Activated CD4-positive, alpha-beta T cell treated with anti-CD3 and anti-CD28 coated beads, Interleukin-2, amount 10 ng/mL, durations not matched to agents 24 days and 14 days (primary cell): Measurements from ENCODE around the gene BPIFA2. TPM values are rescaled to one million over a fixed set of nuclear protein-coding genes. Genes with fewer than 3 reads are reported as not detected.

Experiments used
- DNase-seq: peaks from one replicate; pipeline ENCODE4 v3.0.0; 2022
- H3K27ac Mint-ChIP-seq: one replicate; pipeline ENCODE4 v1.8.0; 2022; ENCODE audit warnings: mild to moderate bottlenecking, mixed read lengths
- H3K27me3 Mint-ChIP-seq: one replicate; pipeline ENCODE4 v1.8.0; 2022; ENCODE audit warnings: mixed read lengths
- H3K36me3 Mint-ChIP-seq: one replicate; pipeline ENCODE4 v1.8.0; 2022; ENCODE audit warnings: low read depth, mild to moderate bottlenecking, mixed read lengths
- H3K4me1 Mint-ChIP-seq: one replicate; pipeline ENCODE4 v1.8.0; 2021; ENCODE audit warnings: mixed read lengths
- H3K4me3 Mint-ChIP-seq: one replicate; pipeline ENCODE4 v1.8.0; 2022; ENCODE audit warnings: mild to moderate bottlenecking, moderate library complexity, mixed read lengths
- H3K9me3 Mint-ChIP-seq: one replicate; pipeline ENCODE4 v1.8.0; 2021; ENCODE audit warnings: mixed read lengths
- intact Hi-C: fragments of 100-400 bp; cut with micrococcal nuclease; formaldehyde crosslinking; loops from one replicate; pipeline ENCODE4 v1.15.1; 2023
- total RNA-seq: library from RNA; stranded (reverse); gene quantifications from 2 replicates; pipeline ENCODE4 v1.2.3, GENCODE V29; 2022

The BPIFA2 gene
- total RNA-seq, 1 donor from 2014 or later: not detected

DNA sequence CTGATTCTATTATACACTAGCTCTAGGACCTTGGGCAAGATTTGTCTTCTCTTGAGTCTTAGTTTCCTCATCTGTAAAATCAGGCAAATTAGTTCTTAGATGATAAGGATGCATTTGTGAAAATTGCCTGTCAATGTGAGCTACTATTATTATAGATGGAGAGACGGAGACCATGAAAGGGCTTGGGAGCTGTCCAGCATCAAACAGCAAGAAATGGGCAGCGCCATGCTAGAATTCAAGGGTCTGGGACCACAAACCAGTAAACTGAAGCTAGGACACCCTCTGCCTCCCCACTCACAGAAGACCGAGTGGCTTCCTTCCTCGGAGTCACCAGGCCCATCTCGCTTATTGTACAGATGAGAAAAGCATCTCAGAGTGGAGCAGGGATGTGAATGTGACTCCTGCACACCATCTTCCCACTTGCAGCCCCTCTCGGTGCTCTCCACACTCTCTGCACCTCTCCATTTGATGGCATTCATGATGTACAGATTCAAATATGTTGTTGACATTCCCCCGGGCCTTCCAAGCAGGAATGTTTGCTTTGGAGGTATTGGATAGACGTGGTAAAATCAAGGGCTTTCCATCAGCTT, 25.0 kb downstream of the BPIFA2 start:
- no peak for DNase-seq
- intact Hi-C loops: no loop called here
- Mint-ChIP-seq H3K27me3 (peaks cover 4% of the 10 kb centered on the region), H3K4me1 (no peaks in the 10 kb centered on the region), H3K4me3 (no peak overlapping the region), H3K27ac (no peak overlapping the region), H3K36me3 (no peaks in the 10 kb centered on the region), H3K9me3 (no peaks in the 10 kb centered on the region)

DNA sequence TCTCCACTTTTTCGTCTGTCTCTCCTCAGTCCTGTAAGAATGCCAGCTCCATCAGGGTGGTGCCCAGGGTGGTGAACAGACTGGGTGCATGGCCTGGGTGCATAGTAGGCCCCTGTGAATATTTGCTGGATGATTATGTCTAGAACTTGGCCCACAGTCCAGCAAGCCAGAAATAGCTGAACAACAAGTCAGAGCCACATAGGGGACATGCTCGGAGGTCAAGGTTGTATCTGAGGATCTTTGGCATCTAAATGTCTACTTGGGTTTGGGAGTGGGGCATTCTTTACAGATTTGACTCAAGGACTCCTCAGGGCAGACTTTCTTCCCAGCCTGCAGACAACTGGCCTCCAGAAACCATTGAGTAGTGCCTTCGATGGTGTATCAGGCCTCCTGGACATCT, 31.1 kb downstream of the BPIFA2 start:
- H3K9me3 Mint-ChIP-seq: no peaks in the 10 kb centered on the region
- H3K27me3 Mint-ChIP-seq: peaks cover 2% of the 10 kb centered on the region
- H3K36me3 Mint-ChIP-seq: no peaks in the 10 kb centered on the region
- no peak overlapping the region for H3K27ac Mint-ChIP-seq
- H3K4me3 Mint-ChIP-seq: no peak overlapping the region
- H3K4me1 Mint-ChIP-seq: no peaks in the 10 kb centered on the region
- no peak for DNase-seq
- intact Hi-C loops: no loop called here

DNA sequence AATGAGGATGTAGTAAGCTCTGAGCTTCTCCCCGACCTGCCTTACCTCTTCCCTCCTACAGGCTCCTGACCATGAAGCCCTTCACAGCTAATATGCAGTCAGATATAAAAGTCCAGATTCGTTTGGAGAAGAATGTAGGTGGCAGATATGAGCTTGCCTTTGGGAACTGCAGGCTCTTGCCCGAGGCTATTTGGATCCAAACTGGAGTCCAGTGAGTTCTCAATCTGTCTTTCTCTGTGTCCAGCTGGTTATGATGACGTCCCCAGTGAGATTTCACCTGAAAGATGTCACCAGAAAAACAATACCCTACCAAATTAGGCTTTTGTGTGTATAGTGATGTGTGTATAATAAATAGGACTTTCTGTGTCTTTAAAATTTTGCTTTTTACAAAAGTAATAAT, 34.5 kb downstream of the BPIFA2 start:
- Mint-ChIP-seq H3K27me3 (peaks cover 5% of the 10 kb centered on the region), H3K9me3 (no peaks in the 10 kb centered on the region), H3K27ac (no peak overlapping the region), H3K36me3 (no peaks in the 10 kb centered on the region), H3K4me3 (no peak overlapping the region), H3K4me1 (no peaks in the 10 kb centered on the region)
- DNase-seq: no peak
- intact Hi-C loops: no loop called here

- Mint-ChIP-seq H3K27me3 (peaks cover 5% of the 10 kb centered on the region), H3K4me1 (no peaks in the 10 kb centered on the region), H3K9me3 (no peaks in the 10 kb centered on the region), H3K36me3 (no peaks in the 10 kb centered on the region), H3K27ac (no peak overlapping the region), H3K4me3 (no peak overlapping the region)
- intact Hi-C loops: no loop called here
- no peak for DNase-seq
These were observed 35.5 kb downstream of the BPIFA2 start for GRCh38 chr20:33203444-33203843.

DNA sequence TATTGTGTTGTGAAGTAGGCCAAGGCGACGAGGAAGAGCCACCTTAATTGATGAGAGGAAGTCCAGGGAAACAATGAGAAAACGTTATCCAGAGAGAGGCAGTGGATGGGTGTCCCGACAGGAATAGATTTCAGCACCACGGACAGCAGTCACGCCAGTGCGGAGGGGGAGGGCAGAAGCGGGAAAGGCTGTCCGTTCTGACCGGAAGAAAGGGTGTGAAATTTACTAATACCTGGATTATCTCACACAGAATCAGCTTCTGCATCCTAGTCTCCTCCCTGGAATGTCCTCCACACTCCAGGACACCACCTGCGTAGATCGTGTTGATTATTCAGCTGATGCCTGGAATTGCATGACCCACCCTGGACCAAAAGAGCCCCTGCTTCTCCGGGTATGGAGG, 41.8 kb downstream of the BPIFA2 start:
- Mint-ChIP-seq H3K4me1 (no peaks in the 10 kb centered on the region), H3K9me3 (no peaks in the 10 kb centered on the region), H3K36me3 (no peaks in the 10 kb centered on the region), H3K4me3 (no peak overlapping the region), H3K27ac (no peak overlapping the region), H3K27me3 (peaks cover 9% of the 10 kb centered on the region)
- intact Hi-C loops: no loop called here
- DNase-seq: peak; percentile 87

- intact Hi-C loops: no loop called here
- DNase-seq: no peak
- no peak overlapping the region for H3K27ac Mint-ChIP-seq
These were observed 42.4 kb downstream of the BPIFA2 start for GRCh38 chr20:33210371-33210770.

DNA sequence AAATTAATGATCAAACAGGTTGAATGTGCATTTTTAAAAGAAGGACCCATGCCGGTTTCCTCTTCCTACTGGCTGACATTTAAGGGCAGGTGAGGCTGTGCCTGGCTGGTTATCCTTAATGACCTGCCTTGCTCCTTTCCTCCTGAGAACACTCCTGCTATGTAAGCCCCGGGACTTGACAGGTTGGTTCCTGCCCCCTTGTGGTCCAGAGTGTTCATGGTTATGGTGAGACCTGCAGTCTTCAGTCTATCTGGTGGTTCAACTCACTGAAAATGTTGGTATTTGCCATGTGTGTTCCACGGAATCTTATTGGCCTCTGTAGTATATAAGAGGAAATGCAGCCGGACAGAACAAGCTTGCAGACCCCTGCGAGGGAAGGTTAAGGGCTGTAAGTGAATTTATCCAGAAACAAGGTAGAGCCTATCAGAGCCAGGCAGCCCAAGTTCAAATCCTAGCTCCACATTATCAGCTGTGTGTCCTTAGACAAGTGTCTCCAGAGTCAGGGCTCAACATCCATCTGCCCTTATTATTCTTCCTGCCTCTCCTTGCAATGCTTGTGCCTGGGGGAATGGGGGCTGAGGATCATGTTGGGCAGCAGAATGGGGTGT, 44.0 kb downstream of the BPIFA2 start:
- no peak overlapping the region for H3K4me3 Mint-ChIP-seq
- no peaks in the 10 kb centered on the region for H3K4me1 Mint-ChIP-seq
- H3K27ac Mint-ChIP-seq: no peak overlapping the region
- peak; percentile 73 for DNase-seq
- intact Hi-C loops: no loop called here
- H3K36me3 Mint-ChIP-seq: no peaks in the 10 kb centered on the region
- H3K27me3 Mint-ChIP-seq: peaks cover 9% of the 10 kb centered on the region
- H3K9me3 Mint-ChIP-seq: no peaks in the 10 kb centered on the region

More at GRCh38 chr20:33210371-33210770, 42.4 kb downstream of the BPIFA2 start:
- Mint-ChIP-seq H3K4me3 (no peak overlapping the region), H3K9me3 (no peaks in the 10 kb centered on the region), H3K27me3 (peaks cover 9% of the 10 kb centered on the region), H3K36me3 (no peaks in the 10 kb centered on the region), H3K4me1 (no peaks in the 10 kb centered on the region)

DNA sequence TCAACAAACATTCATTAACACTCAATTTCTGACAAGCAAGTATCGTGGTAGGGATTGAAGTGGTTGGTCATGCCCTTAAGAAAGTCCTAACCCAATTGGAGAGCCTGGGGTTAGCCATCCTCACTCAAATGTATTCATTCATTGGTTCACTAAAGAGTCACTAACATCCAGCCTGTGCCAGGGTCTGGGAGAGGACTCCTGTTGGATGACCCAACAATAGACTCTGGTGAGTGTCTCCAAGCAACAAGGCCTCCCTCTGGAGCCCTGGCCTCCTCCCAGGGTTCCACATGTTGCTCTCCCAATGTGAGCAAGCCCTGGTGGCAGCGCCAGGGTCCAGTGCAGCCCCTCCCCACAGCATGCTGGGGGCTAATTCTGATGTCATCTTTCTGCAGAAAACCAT, 49.1 kb downstream of the BPIFA2 start, which contains the start of gene BPIFA3:
TSS of gene BPIFA3 (plus strand) at position 301 of the 400 bp plus-strand sequence. CDS start 185 bp downstream, outside the sequence.
- Mint-ChIP-seq H3K27me3 (peaks cover 6% of the 10 kb centered on the region), H3K4me1 (no peaks in the 10 kb centered on the region), H3K9me3 (no peaks in the 10 kb centered on the region), H3K36me3 (no peaks in the 10 kb centered on the region), H3K27ac (no peak within 1 kb of the TSS), H3K4me3 (no peak within 1 kb of the TSS)
- intact Hi-C loops: no loop called here
- DNase-seq: no peak

DNA sequence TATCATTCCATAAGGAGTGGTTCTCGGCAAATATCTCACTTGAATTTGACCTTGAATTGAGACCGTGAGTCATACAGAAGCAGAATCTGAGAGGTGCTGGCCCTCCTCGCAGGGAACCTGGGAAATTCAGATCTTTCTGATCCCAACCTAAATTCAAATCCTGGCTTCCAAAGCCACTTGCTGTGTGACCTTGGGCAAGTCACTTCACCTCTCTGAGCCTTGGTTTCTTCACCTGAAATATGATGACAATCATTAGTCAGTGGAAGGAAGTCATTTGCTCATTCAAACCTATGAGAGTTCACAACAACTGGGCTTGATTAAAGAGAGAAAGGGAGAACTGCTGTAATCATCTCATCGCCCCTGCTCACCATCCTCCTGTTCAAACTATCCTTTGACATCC, 56.4 kb downstream of the BPIFA2 start:
- H3K27ac Mint-ChIP-seq: no peak overlapping the region
- intact Hi-C loops: no loop called here
- no peaks in the 10 kb centered on the region for H3K9me3 Mint-ChIP-seq
- no peaks in the 10 kb centered on the region for H3K4me1 Mint-ChIP-seq
- no peaks in the 10 kb centered on the region for H3K36me3 Mint-ChIP-seq
- peaks cover 12% of the 10 kb centered on the region for H3K27me3 Mint-ChIP-seq
- no peak for DNase-seq
- H3K4me3 Mint-ChIP-seq: no peak overlapping the region

GRCh38 chr20:33229843-33230242, 61.9 kb downstream of the BPIFA2 start:
- Mint-ChIP-seq H3K27me3 (peaks cover 5% of the 10 kb centered on the region), H3K4me3 (no peak overlapping the region), H3K36me3 (no peaks in the 10 kb centered on the region), H3K9me3 (no peaks in the 10 kb centered on the region), H3K27ac (peak overlapping the region; percentile 21), H3K4me1 (peaks cover 21% of the 10 kb centered on the region)
- intact Hi-C loops: no loop called here
- DNase-seq: peak; percentile 59

Other genes with a start within 250 kb of the BPIFA2 start
- not detected in 2 replicates for gene SUN5, start 163.7 kb upstream of the BPIFA2 start, total RNA-seq
- not detected in 2 replicates for gene BPIFB2, start 160.5 kb upstream of the BPIFA2 start, total RNA-seq
- gene BPIFB6, start 136.5 kb upstream of the BPIFA2 start, total RNA-seq: not detected in 2 replicates
- not detected in 2 replicates for gene BPIFB3, start 114.3 kb upstream of the BPIFA2 start, total RNA-seq
- gene BPIFB4, start 88.5 kb upstream of the BPIFA2 start, total RNA-seq: not detected in 2 replicates
- gene BPIFA3, start 49.2 kb downstream of the BPIFA2 start, total RNA-seq: not detected in 2 replicates
- gene BPIFA1, start 67.8 kb downstream of the BPIFA2 start, total RNA-seq: not detected in 2 replicates
- gene BPIFB1, start 115.1 kb downstream of the BPIFA2 start, total RNA-seq: not detected in 2 replicates
- 49.9 and 52.9 TPM in 2 replicates for gene CDK5RAP1, start 233.4 kb downstream of the BPIFA2 start, total RNA-seq